ENCODE measurements around the gene EIF1B.

The EIF1B gene

GRCh38 chr3:40309418-40309924, at the start of gene EIF1B:
Gene EIF1B (plus strand): TSS chr3:40309707. CDS start chr3:40309942, 235 bp downstream.
- H3K4me3 ChIP-seq (ENCODE audit: control insufficient read depth, low read depth, low read length): peak within 1 kb of the TSS; percentile 94
- peak; percentile 88 for TF ChIP-seq CTCF (IDR thresholded peaks at IDR 0.05; ENCODE audit: control insufficient read depth, insufficient read depth, low read depth, low read length, missing control alignments)

GRCh38 chr3:40262331-40262730, 47.2 kb upstream of the EIF1B start:
- DNase-seq (ENCODE audit: low read depth): no peak
- H3K4me3 ChIP-seq (ENCODE audit: control insufficient read depth, low read depth, low read length): no peak overlapping the region
- TF ChIP-seq CTCF (IDR thresholded peaks at IDR 0.05; ENCODE audit: control insufficient read depth, insufficient read depth, low read depth, low read length, missing control alignments): no peak

More at GRCh38 chr3:40309418-40309924, at the start of gene EIF1B:
- peak; percentile 88 for DNase-seq (ENCODE audit: low read depth)

- no peak overlapping the region for H3K4me3 ChIP-seq (ENCODE audit: control insufficient read depth, low read depth, low read length)
- no peak for TF ChIP-seq CTCF (IDR thresholded peaks at IDR 0.05; ENCODE audit: control insufficient read depth, insufficient read depth, low read depth, low read length, missing control alignments)
- DNase-seq (ENCODE audit: low read depth): no peak
Observed at GRCh38 chr3:40264451-40264850, 45.1 kb upstream of the EIF1B start.

- no peak for TF ChIP-seq CTCF (IDR thresholded peaks at IDR 0.05; ENCODE audit: control insufficient read depth, insufficient read depth, low read depth, low read length, missing control alignments)
- no peak for DNase-seq (ENCODE audit: low read depth)
- no peak overlapping the region for H3K4me3 ChIP-seq (ENCODE audit: control insufficient read depth, low read depth, low read length)
Observed at GRCh38 chr3:40265181-40265580, 44.3 kb upstream of the EIF1B start.

- no peak for DNase-seq (ENCODE audit: low read depth)
- no peak overlapping the region for H3K4me3 ChIP-seq (ENCODE audit: control insufficient read depth, low read depth, low read length)
- no peak for TF ChIP-seq CTCF (IDR thresholded peaks at IDR 0.05; ENCODE audit: control insufficient read depth, insufficient read depth, low read depth, low read length, missing control alignments)
Observed at GRCh38 chr3:40267937-40268724, 41.4 kb upstream of the EIF1B start.

- no peak overlapping the region for H3K4me3 ChIP-seq (ENCODE audit: control insufficient read depth, low read depth, low read length)
Observed at GRCh38 chr3:40268802-40269524, 40.5 kb upstream of the EIF1B start.

More at GRCh38 chr3:40268802-40269524, 40.5 kb upstream of the EIF1B start:
- no peak for DNase-seq (ENCODE audit: low read depth)
- no peak for TF ChIP-seq CTCF (IDR thresholded peaks at IDR 0.05; ENCODE audit: control insufficient read depth, insufficient read depth, low read depth, low read length, missing control alignments)
